ENCODE results near the gene TOP2A.

DNA sequence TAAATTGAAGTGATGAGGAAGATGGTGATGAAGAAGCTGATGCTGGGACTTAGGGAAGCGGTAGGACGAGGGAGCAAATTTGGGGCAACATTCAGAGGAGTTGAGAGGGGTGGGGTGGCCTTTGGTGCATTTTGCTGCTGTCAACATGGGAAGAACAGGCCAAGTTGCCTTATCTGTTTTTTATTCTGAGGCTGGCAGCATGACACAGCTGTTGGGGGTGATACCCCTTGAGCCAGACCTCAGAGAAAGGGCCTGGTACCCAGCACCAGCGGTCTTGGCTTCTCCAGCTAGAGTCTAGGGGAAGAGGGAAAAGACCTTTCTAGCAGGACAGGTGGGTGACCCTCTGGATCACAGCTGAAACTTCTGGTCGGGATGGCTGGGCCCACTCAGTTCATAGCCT lies 30.1 kb upstream of the TOP2A start:
- TF ChIP-seq, protein P1, sequence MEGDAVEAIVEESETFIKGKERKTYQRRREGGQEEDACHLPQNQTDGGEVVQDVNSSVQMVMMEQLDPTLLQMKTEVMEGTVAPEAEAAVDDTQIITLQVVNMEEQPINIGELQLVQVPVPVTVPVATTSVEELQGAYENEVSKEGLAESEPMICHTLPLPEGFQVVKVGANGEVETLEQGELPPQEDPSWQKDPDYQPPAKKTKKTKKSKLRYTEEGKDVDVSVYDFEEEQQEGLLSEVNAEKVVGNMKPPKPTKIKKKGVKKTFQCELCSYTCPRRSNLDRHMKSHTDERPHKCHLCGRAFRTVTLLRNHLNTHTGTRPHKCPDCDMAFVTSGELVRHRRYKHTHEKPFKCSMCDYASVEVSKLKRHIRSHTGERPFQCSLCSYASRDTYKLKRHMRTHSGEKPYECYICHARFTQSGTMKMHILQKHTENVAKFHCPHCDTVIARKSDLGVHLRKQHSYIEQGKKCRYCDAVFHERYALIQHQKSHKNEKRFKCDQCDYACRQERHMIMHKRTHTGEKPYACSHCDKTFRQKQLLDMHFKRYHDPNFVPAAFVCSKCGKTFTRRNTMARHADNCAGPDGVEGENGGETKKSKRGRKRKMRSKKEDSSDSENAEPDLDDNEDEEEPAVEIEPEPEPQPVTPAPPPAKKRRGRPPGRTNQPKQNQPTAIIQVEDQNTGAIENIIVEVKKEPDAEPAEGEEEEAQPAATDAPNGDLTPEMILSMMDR (conservative IDR thresholded peaks at IDR 0.05) = no peak
- no peak for TF ChIP-seq ZFX (IDR thresholded peaks at IDR 0.05)

Data from C4-2B (cell line).